PC-3 (cell line): ENCODE data around the gene CDC42BPB. TPM values are rescaled to one million over a fixed set of nuclear protein-coding genes. Genes with fewer than 3 reads are reported as not detected.

Experiments
- ATAC-seq: fragments of 200-7000 bp; cut with Tn5 transposase; 2 replicates; pipeline ENCODE4 v1.9.1; 2020; ENCODE audit warnings: mild to moderate bottlenecking, moderate library complexity
- BruUV-seq: library from RNA; stranded (reverse); fragments of 400-500 nt; replicated peaks from 2 replicates; lab custom pipeline; 2021; lab: Mats Ljungman, UMichigan
- CTCF ChIA-PET: fragments of 300-600 bp; sonication (Branson Sonifier 250); formaldehyde crosslinking; loops from one replicate; lab custom pipeline; 2022; ENCODE audit warnings: antibody characterized with exemption; lab: Charles Lee
- POLR2A ChIA-PET: fragments of 300-600 bp; sonication (Branson Sonifier 250); formaldehyde crosslinking; loops from one replicate; lab custom pipeline; 2022; ENCODE audit warnings: antibody characterized with exemption; ENCODE audit not compliant: unreplicated experiment; lab: Charles Lee
- DNase-seq: peaks from one replicate; pipeline ENCODE4 v3.0.0-alpha.2; 2015
- H2AFZ ChIP-seq: fragments of 300-600 bp; sonication (generic); 2 replicates; pipeline ENCODE4 v1.6.0; 2016; ENCODE audit warnings: antibody characterized with exemption, low read length
- H3F3A ChIP-seq: fragments of 300-600 bp; sonication (generic); one replicate; pipeline ENCODE4 v1.6.0; 2017; ENCODE audit warnings: antibody characterized with exemption, low read length, control low read depth, mild to moderate bottlenecking; ENCODE audit not compliant: unreplicated experiment
- H3K27ac ChIP-seq: fragments of 300-600 bp; sonication (generic); 2 replicates; pipeline ENCODE4 v1.5.1; 2016; ENCODE audit warnings: mild to moderate bottlenecking, low read length
- H3K27me3 ChIP-seq: fragments of 300-600 bp; sonication (generic); 2 replicates; pipeline ENCODE4 v1.6.1; 2016; ENCODE audit warnings: low read length, mixed read lengths
- H3K36me3 ChIP-seq: fragments of 300-600 bp; sonication (generic); 2 replicates; pipeline ENCODE4 v1.6.1; 2016; ENCODE audit warnings: low read depth, mixed run types, low read length, mixed read lengths
- H3K4me1 ChIP-seq: fragments of 300-600 bp; sonication (generic); 2 replicates; pipeline ENCODE4 v1.5.1; 2016; ENCODE audit warnings: low read length; ENCODE audit not compliant: insufficient read depth
- H3K4me2 ChIP-seq: fragments of 300-600 bp; sonication (generic); 2 replicates; pipeline ENCODE4 v1.6.0; 2016; ENCODE audit warnings: low read length
- H3K4me3 ChIP-seq: fragments of 300-600 bp; sonication (generic); 2 replicates; pipeline ENCODE4 v1.5.1; 2016; ENCODE audit warnings: mild to moderate bottlenecking, low read length, mixed read lengths
- H3K79me2 ChIP-seq: fragments of 300-600 bp; sonication (generic); 2 replicates; pipeline ENCODE4 v1.6.1; 2017; ENCODE audit warnings: low read length, mixed read lengths
- H3K9ac ChIP-seq: fragments of 300-600 bp; sonication (generic); 2 replicates; pipeline ENCODE4 v1.6.0; 2016; ENCODE audit warnings: mild to moderate bottlenecking, low read length
- H3K9me2 ChIP-seq: fragments of 300-600 bp; sonication (generic); replicated peaks from 2 replicates; pipeline ENCODE4 v1.6.1; 2016; ENCODE audit warnings: mixed run types, low read length, mixed read lengths
- H3K9me3 ChIP-seq: fragments of 300-600 bp; sonication (generic); 2 replicates; pipeline ENCODE4 v1.6.1; 2016; ENCODE audit warnings: low read length, mixed read lengths
- H4K20me1 ChIP-seq: fragments of 300-600 bp; sonication (generic); 2 replicates; pipeline ENCODE4 v1.6.1; 2016; ENCODE audit warnings: low read length, mixed read lengths
- EZH2 ChIP-seq: fragments of 300-600 bp; sonication (generic); IDR thresholded peaks from one replicate; pipeline ENCODE4 v1.6.1; 2017; ENCODE audit warnings: antibody characterized with exemption, mild to moderate bottlenecking, low read length; ENCODE audit not compliant: unreplicated experiment
- EZH2phosphoT487 ChIP-seq: fragments of 300-600 bp; sonication (generic); IDR thresholded peaks from 2 replicates; pipeline ENCODE4 v1.6.1; 2018; ENCODE audit warnings: mild to moderate bottlenecking, antibody characterized with exemption, low read length, borderline replicate concordance
- intact Hi-C: fragments of 100-400 bp; cut with micrococcal nuclease; formaldehyde crosslinking; loops from 2 replicates; pipeline ENCODE4 v1.9.0; 2023
- total RNA-seq: library from RNA; depleted of rRNA; stranded (reverse); fragments of >200 nt; gene quantifications from 2 replicates; pipeline ENCODE4 v1.2.3, GENCODE V29; 2014
- TF ChIP-seq, protein P1 (sequence below): fragments of 300-600 bp; sonication (generic); conservative IDR thresholded peaks from 2 replicates; pipeline ENCODE4 v1.5.1; 2017; ENCODE audit warnings: antibody characterized with exemption, low read depth, mild to moderate bottlenecking, low read length

Gene CDC42BPB
- total RNA-seq, 1 experiment from 2014 or later: 73.0 TPM

DNA sequence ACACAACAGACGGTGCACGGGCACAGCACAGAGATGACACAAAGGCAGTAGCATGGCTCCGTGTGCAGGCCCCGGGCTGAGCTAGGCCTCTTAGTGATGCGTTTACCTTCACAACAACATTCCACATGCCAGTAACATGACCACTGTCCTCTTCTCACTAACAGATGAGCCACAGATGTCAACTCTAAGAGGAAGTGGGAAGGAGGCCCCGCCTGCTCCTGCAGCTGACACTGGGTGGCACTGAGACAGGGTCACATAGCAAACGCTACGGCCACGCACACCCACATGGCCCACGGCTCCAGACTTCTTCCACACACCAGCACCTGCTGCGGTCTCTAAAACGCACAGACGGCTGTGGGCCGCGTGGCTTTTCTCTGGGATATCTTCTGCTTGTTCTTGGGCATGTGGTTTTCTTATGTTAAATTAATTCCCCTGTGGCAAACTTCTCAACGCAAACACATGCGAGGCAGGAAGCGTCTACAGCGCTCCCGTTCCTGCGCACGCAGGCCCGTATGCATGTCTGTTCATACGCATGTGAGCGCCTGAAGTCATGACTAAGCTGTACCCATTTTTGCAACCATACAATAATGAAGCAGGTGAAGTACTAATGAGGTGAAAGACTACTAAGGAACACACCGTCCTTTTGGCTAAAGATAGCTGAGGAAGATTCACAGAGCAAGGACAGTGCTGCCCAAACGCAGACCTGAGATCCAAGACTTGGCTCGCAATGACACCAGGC is 108.1 kb downstream of the CDC42BPB start:
- no peaks in the 10 kb centered on the region for H3K27me3 ChIP-seq
- no peak overlapping the region for H3K27ac ChIP-seq
- no peaks in the 10 kb centered on the region for H3K9me3 ChIP-seq
- peak; percentile 9 for DNase-seq
- H4K20me1 ChIP-seq: no peaks in the 10 kb centered on the region
- TF ChIP-seq EZH2: no peak
- TF ChIP-seq, protein P1, sequence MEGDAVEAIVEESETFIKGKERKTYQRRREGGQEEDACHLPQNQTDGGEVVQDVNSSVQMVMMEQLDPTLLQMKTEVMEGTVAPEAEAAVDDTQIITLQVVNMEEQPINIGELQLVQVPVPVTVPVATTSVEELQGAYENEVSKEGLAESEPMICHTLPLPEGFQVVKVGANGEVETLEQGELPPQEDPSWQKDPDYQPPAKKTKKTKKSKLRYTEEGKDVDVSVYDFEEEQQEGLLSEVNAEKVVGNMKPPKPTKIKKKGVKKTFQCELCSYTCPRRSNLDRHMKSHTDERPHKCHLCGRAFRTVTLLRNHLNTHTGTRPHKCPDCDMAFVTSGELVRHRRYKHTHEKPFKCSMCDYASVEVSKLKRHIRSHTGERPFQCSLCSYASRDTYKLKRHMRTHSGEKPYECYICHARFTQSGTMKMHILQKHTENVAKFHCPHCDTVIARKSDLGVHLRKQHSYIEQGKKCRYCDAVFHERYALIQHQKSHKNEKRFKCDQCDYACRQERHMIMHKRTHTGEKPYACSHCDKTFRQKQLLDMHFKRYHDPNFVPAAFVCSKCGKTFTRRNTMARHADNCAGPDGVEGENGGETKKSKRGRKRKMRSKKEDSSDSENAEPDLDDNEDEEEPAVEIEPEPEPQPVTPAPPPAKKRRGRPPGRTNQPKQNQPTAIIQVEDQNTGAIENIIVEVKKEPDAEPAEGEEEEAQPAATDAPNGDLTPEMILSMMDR: no peak
- ATAC-seq: no peak; the same call in 1 of the 2 replicates
- ChIA-PET CTCF (interaction anchor here (0.6 kb wide), 1 partner anchor 103 kb away, joined by 9 read pairs; no protein-coding TSS in a partner anchor), POLR2A (no interaction called here)
- no peaks in the 10 kb centered on the region for H3F3A ChIP-seq
- no peaks in the 10 kb centered on the region for H3K79me2 ChIP-seq
- H3K4me2 ChIP-seq: no peak overlapping the region
- no TSS peak for BruUV-seq
- H2AFZ ChIP-seq: no peak overlapping the region
- intact Hi-C loops: no loop called here
- H3K4me3 ChIP-seq: no peak overlapping the region
- no peak overlapping the region for H3K9ac ChIP-seq
- no peaks in the 10 kb centered on the region for H3K9me2 ChIP-seq
- H3K36me3 ChIP-seq: peaks cover 44% of the 10 kb centered on the region
- peaks cover 10% of the 10 kb centered on the region for H3K4me1 ChIP-seq

DNA sequence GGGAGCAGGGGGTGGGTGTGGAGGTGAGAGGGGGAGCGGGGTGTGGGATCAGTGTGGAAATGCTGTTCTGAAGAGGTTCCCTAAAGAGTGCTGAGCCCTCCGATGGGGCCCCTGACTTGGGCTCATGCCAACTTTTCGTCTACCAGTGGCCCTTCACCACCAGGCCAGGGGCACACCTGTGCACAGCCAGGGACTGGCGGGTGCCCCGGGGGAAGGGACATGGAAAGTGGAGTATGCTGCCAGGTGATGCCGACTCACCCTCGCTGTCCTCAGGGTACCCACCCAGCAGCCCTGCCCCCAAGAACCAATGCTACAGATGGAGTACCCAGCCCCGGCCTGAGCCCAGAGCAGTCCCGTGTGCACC is 108.7 kb downstream of the CDC42BPB start:
- H3K36me3 ChIP-seq: peaks cover 45% of the 10 kb centered on the region
- H3K79me2 ChIP-seq: no peaks in the 10 kb centered on the region
- no TSS peak for BruUV-seq
- no peak overlapping the region for H2AFZ ChIP-seq
- H4K20me1 ChIP-seq: no peaks in the 10 kb centered on the region
- H3K9me2 ChIP-seq: no peaks in the 10 kb centered on the region
- H3K27ac ChIP-seq: no peak overlapping the region
- no peak for TF ChIP-seq EZH2phosphoT487
- TF ChIP-seq, protein P1: no peak
- TF ChIP-seq EZH2: no peak
- H3K9ac ChIP-seq: no peak overlapping the region
- H3K4me1 ChIP-seq: peaks cover 10% of the 10 kb centered on the region
- H3K9me3 ChIP-seq: no peaks in the 10 kb centered on the region
- no peaks in the 10 kb centered on the region for H3K27me3 ChIP-seq
- ATAC-seq (no peak), DNase-seq (no peak)
- H3K4me3 ChIP-seq: no peak overlapping the region
- CTCF ChIA-PET: no interaction called here
- intact Hi-C loops: no loop called here
- POLR2A ChIA-PET: no interaction called here
- no peaks in the 10 kb centered on the region for H3F3A ChIP-seq
- H3K4me2 ChIP-seq: no peak overlapping the region

DNA sequence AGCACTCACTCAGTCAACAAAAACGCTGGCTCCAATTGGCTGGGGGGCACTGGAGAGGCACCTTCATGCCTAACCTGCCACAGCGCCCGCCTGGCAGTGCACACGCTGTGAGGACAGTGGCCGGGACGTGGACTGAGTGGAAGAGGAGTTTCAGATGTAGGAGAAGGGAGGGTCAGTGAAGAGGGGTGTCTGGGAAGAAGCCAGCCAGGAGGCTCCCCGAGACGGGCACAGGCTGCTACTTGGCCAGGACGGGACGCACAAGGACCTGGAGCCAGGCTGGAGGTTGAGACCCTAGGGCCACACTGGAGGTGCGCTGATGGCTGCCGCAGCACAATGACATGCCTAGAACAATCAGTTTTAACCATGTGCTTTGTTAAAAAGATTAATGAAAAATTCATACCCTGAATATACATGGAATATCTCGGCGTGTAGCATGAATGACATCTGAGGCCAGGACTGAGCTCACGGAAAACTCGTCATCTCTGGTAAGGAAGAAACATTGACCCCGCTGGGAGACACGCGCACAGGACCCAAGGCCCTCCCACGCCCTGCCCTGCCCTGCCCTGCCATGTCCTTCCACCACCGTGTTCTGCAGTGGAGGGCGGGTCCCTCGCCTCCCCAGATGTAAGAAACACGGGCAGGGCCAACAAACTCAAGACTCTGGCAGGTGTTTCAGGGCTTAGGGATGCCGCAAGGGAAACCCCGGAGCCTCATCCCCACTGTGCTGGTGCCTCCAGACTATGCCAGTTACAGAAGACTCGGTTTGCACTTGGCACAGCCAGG is 109.8 kb downstream of the CDC42BPB start:
- no peak for TF ChIP-seq EZH2phosphoT487
- no peak for TF ChIP-seq EZH2
- TF ChIP-seq, protein P1: no peak
- no peaks in the 10 kb centered on the region for H3K9me3 ChIP-seq
- no peaks in the 10 kb centered on the region for H3K27me3 ChIP-seq
- no peak overlapping the region for H3K9ac ChIP-seq
- H3K36me3 ChIP-seq: peaks cover 44% of the 10 kb centered on the region
- ChIA-PET POLR2A (no interaction called here), CTCF (no interaction called here)
- no peaks in the 10 kb centered on the region for H3K9me2 ChIP-seq
- no peak overlapping the region for H2AFZ ChIP-seq
- no peak for DNase-seq
- H3K4me2 ChIP-seq: no peak overlapping the region
- H3K79me2 ChIP-seq: no peaks in the 10 kb centered on the region
- no TSS peak for BruUV-seq
- H3K4me1 ChIP-seq: peaks cover 10% of the 10 kb centered on the region
- ATAC-seq: no peak
- no peaks in the 10 kb centered on the region for H4K20me1 ChIP-seq
- no peaks in the 10 kb centered on the region for H3F3A ChIP-seq
- intact Hi-C loops: no loop called here
- no peak overlapping the region for H3K4me3 ChIP-seq
- H3K27ac ChIP-seq: no peak overlapping the region
